ENCODE data around the gene ZFYVE28. TPM values are rescaled to one million over a fixed set of nuclear protein-coding genes. Genes with fewer than 3 reads are reported as not detected.

ZFYVE28 gene
- total and polyA plus RNA-seq, 2 of the 8 experiments (the other 6 are each of a cell fraction or from before 2014, with no cell fraction given), result 1.7 to 4.9 TPM

DNA sequence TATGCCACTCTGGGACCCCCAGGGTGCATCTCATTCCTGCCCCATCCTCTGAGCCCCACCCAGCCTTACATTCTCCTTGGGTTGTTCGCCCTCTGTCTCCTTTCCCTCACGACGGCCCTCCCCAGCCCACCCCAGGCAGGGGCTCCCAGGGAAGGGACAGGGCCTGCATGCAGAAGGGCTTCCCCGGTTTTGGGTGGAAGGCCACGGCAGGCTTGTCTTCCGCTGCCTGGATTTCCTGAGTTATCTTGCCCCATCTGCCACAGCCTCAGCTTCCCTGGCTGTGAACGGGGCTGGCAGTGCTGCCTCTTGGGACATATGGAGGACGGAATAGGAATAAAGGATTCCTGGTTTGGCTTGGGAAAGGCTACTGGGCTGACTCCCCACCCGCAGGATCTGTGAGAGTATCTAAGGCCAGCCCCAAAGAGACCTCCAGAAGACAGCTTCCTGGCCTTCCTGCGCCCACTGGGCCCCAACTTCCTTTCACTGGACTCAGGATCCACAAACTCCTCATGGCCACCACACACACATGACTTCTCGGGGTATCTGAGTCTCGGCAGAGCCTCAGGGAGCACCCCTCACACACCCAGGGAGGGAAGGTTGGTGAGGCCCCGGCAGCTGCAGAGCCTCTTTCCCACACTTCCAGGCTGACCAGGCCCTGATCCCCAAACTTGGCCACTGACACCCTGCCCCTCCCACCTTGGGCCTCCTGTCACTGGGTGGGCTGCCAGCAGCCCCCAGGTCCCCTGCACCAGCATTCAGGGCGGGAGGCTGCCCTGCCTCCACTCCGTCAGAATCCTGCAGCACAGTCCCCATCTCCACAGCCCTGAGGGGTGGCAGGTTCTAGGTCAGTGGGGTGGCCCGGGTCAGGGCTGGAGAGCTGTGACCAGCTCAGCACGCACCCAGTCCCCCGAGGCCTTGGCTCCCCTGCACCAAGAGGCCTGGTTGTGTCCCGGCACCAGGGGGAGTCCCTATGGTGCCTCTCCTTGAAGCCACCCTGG, 153.0 kb downstream of the ZFYVE28 start:
- Histone ChIP-seq H2BK5ac (ENCODE audit: low read depth, low read length) (no peak overlapping the region), H3K18ac (ENCODE audit: extremely low read depth, low read length) (no peak overlapping the region), H3K4me1 (replicated peaks in 1 of 4; ENCODE audit: control insufficient read depth in 3 of 4, insufficient read depth in 4 of 4, low read length in 3 of 4) (peaks cover 0 to 18% (median 12%) of the 10 kb centered on the region in 4 experiments; a peak in 5 of 7 replicates), H2BK20ac (ENCODE audit: low read length) (no peak overlapping the region), H2AFZ (ENCODE audit: low read length) (no peak overlapping the region), H3K27me3 (replicated peaks in 1 of 4; ENCODE audit: control insufficient read depth in 3 of 4, extremely low read depth in 1 of 4, insufficient read depth in 3 of 4, low read length in 3 of 4) (no peaks in the 10 kb centered on the region), H3K79me2 (ENCODE audit: control insufficient read depth in 1 of 2, insufficient read depth in 2 of 2, low read length in 2 of 2) (no peaks in the 10 kb centered on the region), H3K23ac (ENCODE audit: insufficient read length) (no peak overlapping the region), H4K5ac (ENCODE audit: insufficient read length, low read depth, low read length) (no peak overlapping the region), H3K9ac (replicated peaks in 1 of 4; ENCODE audit: extremely low read depth in 1 of 4, low read depth in 3 of 4, low read length in 3 of 4) (no peak overlapping the region), H2BK120ac (replicated peaks; ENCODE audit: low read depth, low read length) (no peak overlapping the region), H3K4me2 (ENCODE audit: insufficient read depth in 1 of 2, low read depth in 2 of 2, low read length in 2 of 2) (no peak overlapping the region), H3K23me2 (ENCODE audit: low read depth, low read length) (peaks cover 10% of the 10 kb centered on the region; the same call in 1 of the 2 replicates), H2BK15ac (ENCODE audit: low read length) (no peak overlapping the region), H3K4me3 (ENCODE audit: extremely low read depth in 1 of 4, insufficient read depth in 2 of 4, low read depth in 3 of 4, low read length in 4 of 4) (no peak overlapping the region), H3K36me3 (ENCODE audit: control insufficient read depth in 2 of 4, insufficient read depth in 4 of 4, low read length in 3 of 4) (no peaks in the 10 kb centered on the region), H3K4ac (replicated peaks; ENCODE audit: insufficient read length, low read depth, low read length) (no peak overlapping the region), H3K27ac (ENCODE audit: low read depth, low read length) (no peak overlapping the region), H4K8ac (ENCODE audit: extremely low read depth, insufficient read depth, low read length) (no peak overlapping the region; the same call in 1 of the 2 replicates), H4K91ac (replicated peaks; ENCODE audit: insufficient read length, low read length) (peak overlapping the region; percentile 74), H3K14ac (ENCODE audit: insufficient read length) (no peak overlapping the region), H3K79me1 (ENCODE audit: low read depth, low read length) (no peaks in the 10 kb centered on the region), H3K9me3 (ENCODE audit: insufficient read depth in 2 of 2, low read depth in 1 of 2, low read length in 1 of 2) (no peaks in the 10 kb centered on the region), H3K56ac (replicated peaks; ENCODE audit: insufficient read length, low read depth, low read length) (no peak overlapping the region), H2AK5ac (ENCODE audit: low read depth, low read length) (no peak overlapping the region), H2BK12ac (ENCODE audit: low read depth, low read length) (no peak overlapping the region), H4K20me1 (replicated peaks in 1 of 2; ENCODE audit: control insufficient read depth in 1 of 2, insufficient read depth in 2 of 2, low read length in 2 of 2) (peaks cover 0 to 2% of the 10 kb centered on the region in 2 experiments)
- 89% methylated on average over 10 of the region's 19 CpGs; no CpG with 5 or more reads in 1 of the 2 experiments for WGBS, 2 experiments (ENCODE audit: extremely low coverage in 1 of 2, insufficient coverage in 1 of 2, insufficient read length in 1 of 2, insufficient replicate concordance in 2 of 2, low coverage in 1 of 2, low lambda C conversion rate in 2 of 2, missing lambda C conversion rate in 1 of 2)
- POLR2A ChIA-PET (ENCODE audit: partially characterized antibody), result no interaction called here
- CTCF ChIA-PET (ENCODE audit: partially characterized antibody), result interaction anchor here (1.1 to 1.5 kb wide), 3 partner anchors 14 to 194 kb away, joined by 3 to 4 read pairs (median 3); no protein-coding TSS in a partner anchor
- DNase-seq (ENCODE audit: low read depth in 1 of 2, low spot score in 2 of 2) (no peak), FAIRE-seq (no peak)
- TF ChIP-seq ATF2 (IDR thresholded peaks at IDR 0.05; ENCODE audit: low read length), result no peak
- no peak for TF ChIP-seq GABPA (IDR thresholded peaks at IDR 0.05; ENCODE audit: borderline replicate concordance, insufficient read depth, low read length)
- TF ChIP-seq CBX8 (IDR thresholded peaks at IDR 0.05; ENCODE audit: borderline replicate concordance, low read depth, low read length), result no peak
- TF ChIP-seq KDM4A (IDR thresholded peaks at IDR 0.05; ENCODE audit: low read depth, low read length, severe bottlenecking), result no peak
- TF ChIP-seq EGR1 (IDR thresholded peaks at IDR 0.05; ENCODE audit: borderline replicate concordance, low read depth, low read length), result no peak
- TF ChIP-seq RAD21 (IDR thresholded peaks at IDR 0.05 in 1 of 2, conservative IDR thresholded peaks at IDR 0.05 in 1 of 2; ENCODE audit: low read depth in 2 of 2, low read length in 2 of 2), result no peak
- no peak for TF ChIP-seq PHF8 (conservative IDR thresholded peaks at IDR 0.05; ENCODE audit: low read depth, low read length)
- no peak for TF ChIP-seq POLR2AphosphoS5 (IDR thresholded peaks at IDR 0.05; ENCODE audit: low read depth, low read length)
- no peak for TF ChIP-seq KDM5A (IDR thresholded peaks at IDR 0.05; ENCODE audit: low read length)

Measured in H1 (cell line).